DMS53 (cell line): Measurements from ENCODE around the gene TNS1.
"Not testable (repeated sequence)": the region's sequence is repeated elsewhere in the genome, so short reads cannot be mapped to it uniquely, and the experiment has no call there.

Experiments used
- DNase-seq: peaks from one replicate; lab custom pipeline; 2025; lab: John Stamatoyannopoulos, UW

Gene TNS1

GRCh38 chr2:218029366-218030360 lies 26.9 kb upstream of the TNS1 start:
- no peak for DNase-seq

- DNase-seq: no peak
These were observed 26.0 kb upstream of the TNS1 start for GRCh38 chr2:218028562-218029348.

GRCh38 chr2:218028189-218028495 lies 25.3 kb upstream of the TNS1 start:
- no peak for DNase-seq

DNA sequence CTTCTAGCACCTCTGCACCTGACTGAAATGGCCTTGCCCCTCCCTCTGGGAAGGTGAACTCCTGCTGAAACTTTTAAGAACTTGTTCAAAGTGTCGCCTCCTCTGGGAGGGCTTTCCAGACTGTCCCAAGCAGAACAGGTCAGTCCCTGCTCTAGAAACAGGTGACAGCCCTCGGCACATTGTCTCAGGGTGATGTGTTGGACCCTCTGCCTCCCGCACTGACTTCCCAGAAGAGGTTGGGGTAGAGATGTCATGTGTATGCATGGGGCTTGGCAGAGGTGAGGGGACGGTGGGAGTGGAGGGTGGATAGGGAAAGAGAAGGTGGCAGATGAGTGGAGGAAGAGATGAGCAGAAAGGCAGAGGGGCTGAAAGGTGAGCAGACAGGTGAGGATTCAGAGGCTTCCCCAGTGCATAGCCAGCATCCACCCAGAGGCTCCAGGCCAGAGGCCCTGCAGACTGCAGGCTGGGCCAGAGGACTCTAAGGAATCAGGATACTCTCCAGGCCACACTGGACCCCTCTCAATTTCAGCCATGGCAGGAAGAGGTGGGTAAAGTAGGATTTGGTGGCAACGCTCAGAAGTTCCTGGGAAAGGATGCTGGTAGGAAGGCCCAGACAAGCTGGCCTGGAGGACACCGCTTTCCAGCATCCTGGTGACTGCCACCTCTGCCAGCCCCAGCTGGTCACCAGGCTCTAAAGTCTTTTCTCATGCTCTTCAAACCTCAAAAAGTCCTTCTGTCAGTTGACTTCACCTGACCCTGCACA lies 24.8 kb upstream of the TNS1 start:
- DNase-seq: no peak

GRCh38 chr2:218026676-218027425 lies 24.1 kb upstream of the TNS1 start:
- no peak for DNase-seq

DNA sequence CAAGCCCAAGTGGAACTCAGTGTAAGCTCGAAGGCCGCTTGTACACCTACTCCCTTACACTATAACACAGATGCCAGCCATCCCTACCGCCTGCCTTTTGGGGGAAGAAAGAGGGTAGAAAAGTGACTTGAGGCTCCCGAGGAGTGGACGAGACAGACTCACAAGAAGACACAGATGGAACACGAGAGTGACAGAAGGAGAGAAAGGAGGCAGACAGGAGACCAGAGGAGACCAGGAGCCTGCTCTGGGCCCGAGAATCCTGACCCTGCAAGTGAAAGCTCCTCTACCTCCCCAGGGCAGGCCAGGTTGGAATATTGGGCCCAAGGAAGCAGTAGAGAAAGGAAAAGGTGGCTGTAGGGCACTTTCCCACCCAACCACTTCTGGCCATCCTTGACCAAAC lies 23.4 kb upstream of the TNS1 start:
- no peak for DNase-seq

DNA sequence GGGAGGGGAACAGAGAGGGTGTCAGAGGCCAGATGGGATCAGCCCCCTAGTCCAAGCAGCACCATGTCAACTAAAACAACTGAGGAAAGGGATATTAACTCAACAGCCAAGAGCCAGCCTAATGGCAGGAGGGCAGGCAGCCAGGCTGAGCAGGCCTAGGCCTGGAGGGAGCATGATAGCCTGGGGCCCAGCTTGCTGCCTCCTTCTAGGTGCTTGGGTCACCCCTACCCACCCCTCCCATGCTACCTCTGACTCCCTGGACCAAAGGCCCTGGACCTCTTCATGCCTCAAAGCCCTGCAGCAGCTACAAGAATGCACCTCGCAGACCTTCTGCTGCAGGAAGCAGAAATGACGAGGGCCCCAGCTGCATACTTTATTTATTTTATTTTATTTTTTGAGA lies 22.1 kb upstream of the TNS1 start:
- no peak for DNase-seq

GRCh38 chr2:218024336-218024735 lies 21.5 kb upstream of the TNS1 start:
- DNase-seq: no peak

DNA sequence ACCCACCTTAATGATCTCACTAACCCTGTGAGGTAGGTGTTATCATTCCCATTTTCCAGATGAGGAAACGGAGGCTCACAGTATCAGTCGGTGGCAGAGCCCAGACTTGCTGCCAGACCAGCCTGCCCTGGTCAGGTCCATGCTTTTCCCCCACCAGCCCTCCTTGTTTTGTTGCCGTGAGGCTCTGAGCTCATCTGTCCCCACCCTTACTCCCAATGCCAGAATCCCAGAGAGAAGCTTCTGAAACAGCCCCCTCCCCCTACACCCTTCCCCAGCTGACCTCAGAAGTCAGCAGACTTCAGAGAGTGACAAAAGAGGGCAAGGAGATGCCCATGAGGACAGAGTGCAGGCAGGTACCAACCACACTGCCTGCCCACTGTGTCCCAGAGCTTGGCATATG lies 20.8 kb upstream of the TNS1 start:
- no peak for DNase-seq

GRCh38 chr2:218022851-218023530 lies 20.2 kb upstream of the TNS1 start:
- DNase-seq: no peak

GRCh38 chr2:218022131-218022850 lies 19.5 kb upstream of the TNS1 start:
- DNase-seq: no peak

- DNase-seq: no peak
These were observed 18.8 kb upstream of the TNS1 start for GRCh38 chr2:218021536-218022071.

- no peak for DNase-seq
These were observed 18.3 kb upstream of the TNS1 start for GRCh38 chr2:218020966-218021535.

- no peak for DNase-seq
These were observed 17.5 kb upstream of the TNS1 start for GRCh38 chr2:218020281-218020680.

GRCh38 chr2:218019411-218020060 lies 16.7 kb upstream of the TNS1 start:
- no peak for DNase-seq

GRCh38 chr2:218018842-218019125 lies 16.0 kb upstream of the TNS1 start:
- DNase-seq: not testable (repeated sequence)

DNA sequence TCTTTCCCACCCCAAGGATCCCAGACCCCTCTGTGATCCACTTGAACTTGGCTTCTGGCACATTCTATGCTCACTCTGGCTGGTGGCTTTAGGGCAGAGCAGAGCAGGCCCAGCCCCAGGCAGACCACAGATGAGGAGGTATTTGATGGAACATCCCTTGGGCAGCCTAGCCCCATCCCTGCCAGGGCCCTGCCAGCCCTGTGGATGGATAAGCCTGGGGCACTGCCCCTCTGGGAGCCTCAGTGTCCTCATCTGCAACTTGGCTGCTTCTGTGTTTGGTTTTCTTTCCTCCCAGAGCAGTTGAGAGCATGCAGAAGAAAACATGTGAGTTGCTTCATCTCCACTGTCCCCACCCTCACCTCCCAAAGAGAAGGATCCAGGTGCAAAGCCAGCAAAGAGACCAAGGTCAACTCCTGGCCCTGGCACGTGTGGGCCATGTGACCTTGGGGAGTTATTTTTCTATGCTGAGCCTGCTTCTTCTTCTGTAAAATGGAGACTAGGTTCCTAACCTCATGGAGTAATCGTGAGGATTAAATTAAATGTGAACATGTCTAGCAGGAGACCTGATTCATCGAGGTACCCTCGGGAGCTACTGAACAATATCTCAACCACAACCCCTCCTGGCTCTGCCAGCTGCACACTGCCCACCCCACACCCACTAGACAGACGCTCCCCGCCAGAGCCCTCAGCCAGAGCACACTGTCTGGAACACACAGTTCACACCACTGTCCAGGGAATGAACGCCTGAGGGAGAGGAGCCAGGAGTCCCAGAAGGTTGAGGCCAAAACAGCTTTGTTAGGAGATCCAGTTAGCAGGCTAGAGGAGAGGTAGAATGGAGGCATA lies 14.6 kb upstream of the TNS1 start:
- no peak for DNase-seq

GRCh38 chr2:218016810-218017209 lies 14.0 kb upstream of the TNS1 start:
- DNase-seq: no peak
